HG02678 (cell line): ENCODE measurements around the gene NR3C1.

Experiments used
- ATAC-seq: cut with Tn5 transposase; IDR thresholded peaks from one replicate; pipeline ENCODE4 v1.9.1; 2021; ENCODE audit warnings: mild to moderate bottlenecking, moderate library complexity; ENCODE audit not compliant: unreplicated experiment

The NR3C1 gene

GRCh38 chr5:143372187-143372829 lies 31.2 kb downstream of the NR3C1 start:
- ATAC-seq: no peak

GRCh38 chr5:143370440-143370839 lies 33.0 kb downstream of the NR3C1 start:
- no peak for ATAC-seq

- no peak for ATAC-seq
Observed at GRCh38 chr5:143364061-143364460, 39.4 kb downstream of the NR3C1 start.

DNA sequence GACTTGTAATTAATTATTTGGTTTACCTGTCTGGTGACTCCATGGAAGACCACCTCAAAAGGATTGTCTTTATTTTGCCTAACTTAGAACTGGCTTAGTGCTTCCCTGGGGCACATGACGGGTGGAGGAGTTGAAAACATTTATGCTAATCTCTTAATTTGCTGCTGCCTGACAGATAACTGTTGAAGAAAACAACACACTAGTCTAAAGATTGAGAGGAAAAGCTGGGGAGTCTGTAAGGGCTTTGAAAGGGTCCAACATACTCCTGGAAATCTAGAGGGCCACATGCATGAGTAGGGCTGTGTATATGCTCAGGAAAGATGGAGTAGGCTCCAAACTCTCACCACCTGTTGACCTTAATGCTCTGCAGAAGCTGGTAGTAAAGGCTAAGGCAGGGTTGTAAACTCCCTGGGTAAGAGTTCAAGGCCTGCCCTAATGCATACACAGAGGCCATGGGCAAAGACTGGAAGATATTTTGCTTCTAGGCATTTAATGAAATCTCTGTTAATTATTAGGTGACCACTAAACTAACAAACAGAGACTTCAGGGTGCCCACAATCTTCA lies 40.7 kb downstream of the NR3C1 start:
- ATAC-seq: no peak

GRCh38 chr5:143361438-143361837 lies 42.0 kb downstream of the NR3C1 start:
- no peak for ATAC-seq

- no peak for ATAC-seq
Observed at GRCh38 chr5:143360755-143361154, 42.7 kb downstream of the NR3C1 start.

DNA sequence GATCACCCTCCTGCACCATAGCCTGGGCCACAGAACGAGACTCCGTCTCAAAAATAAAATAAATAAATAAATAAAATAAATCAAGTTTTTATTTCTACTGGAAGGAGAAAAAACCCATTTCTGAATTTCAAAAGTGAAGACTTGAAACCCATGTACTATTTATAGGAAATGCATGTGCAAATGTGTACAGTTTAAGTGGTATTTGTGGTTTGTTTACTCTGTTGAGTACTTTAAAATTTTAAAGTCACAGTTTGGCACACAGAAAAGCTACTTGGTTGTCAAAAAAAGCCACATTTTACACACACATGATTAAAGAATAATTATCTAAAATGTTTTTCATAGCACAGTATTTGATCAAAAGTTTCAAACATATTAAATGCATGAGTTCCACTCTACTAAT lies 43.6 kb downstream of the NR3C1 start:
- ATAC-seq: no peak

DNA sequence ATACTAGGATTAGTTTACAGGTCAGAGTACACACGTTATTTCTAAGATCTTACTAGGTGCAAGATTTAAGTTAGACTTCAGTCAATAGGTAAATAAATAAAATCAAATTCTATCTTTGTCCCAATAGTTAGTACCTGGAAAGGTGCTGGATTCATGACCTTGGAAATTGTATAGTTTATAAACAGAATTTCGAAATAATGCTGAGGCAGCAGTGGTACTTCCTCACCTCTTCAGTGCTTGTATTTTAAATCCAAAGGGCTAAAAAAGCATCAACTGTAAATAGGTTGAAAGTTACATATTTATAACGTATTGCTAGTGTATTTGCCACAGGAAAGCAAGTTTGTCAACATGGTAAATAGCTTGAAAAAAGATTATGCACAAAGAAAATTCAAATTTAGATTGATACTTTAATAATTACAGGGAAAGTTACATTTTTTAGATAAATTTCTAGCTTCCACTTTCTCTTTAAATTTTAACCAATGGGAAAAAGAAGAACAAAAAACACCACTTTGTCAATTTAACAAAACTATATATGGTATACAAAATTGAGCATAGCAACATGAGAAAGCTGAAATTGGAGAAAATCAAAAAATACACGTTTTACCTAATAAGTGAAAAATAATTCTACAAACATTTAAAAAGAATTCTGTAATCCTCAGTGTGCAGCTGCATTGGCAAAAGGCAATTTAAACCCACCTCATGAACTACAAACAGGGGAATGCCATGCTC lies 46.5 kb downstream of the NR3C1 start:
- no peak for ATAC-seq

DNA sequence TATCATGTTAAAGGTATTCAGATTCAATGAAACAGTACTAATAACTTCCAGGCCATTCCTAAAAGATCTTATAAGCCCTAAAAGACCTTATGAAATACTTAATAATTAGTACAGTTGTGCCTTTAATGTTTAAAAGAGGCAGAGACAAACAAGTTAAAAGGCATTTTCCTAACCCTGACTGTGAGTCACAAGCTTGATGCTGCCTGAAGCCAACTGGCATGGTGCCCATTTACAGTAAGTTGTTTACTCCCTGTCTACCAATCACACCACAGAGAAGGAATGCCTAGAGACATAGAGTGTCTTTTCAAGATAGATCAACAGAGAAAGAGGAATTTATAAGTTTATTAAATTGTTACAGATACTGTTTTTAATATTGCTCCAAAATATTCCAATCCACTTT lies 47.8 kb downstream of the NR3C1 start:
- no peak for ATAC-seq

- ATAC-seq: no peak
Observed at GRCh38 chr5:143354025-143354424, 49.5 kb downstream of the NR3C1 start.

- ATAC-seq: no peak
Observed at GRCh38 chr5:143352691-143353090, 50.8 kb downstream of the NR3C1 start.

DNA sequence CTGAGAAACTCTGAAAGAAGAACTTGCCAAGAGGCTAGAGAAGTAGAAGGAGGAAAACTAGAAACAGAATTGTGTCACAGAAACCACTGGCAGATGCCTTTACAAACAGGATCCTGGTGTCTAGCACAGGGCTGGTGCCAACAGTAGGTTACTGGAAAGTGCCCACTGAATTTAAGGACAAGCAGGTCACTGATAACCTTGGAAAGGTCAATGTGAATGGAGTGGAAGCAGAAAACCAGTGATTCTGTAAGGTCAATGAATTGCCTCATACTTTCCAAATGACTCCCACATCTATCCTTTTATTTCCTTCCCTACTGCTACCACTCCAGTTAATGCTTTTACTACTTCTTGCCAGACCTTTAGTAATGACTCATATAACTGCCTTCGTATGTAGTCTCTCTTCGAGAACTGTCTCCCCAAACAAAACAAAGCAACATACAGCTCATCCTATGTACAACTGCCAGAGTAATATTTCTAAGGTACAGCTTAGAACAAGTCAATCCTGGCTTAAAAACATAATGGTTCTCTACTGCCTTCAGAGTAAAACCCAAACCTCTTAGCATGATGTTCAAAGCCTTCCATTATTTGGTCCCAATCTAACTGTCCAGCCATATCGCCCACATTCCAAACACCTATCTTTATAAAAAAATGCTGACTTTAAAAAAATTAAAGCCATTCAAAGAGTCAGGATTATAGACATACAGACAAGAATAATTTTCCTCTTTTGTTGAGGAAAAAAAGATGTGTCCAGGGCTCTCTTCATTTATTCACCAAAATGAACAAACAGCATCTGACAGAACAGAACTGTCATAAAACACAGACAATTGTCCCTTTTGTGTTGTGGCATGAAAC lies 52.5 kb downstream of the NR3C1 start:
- ATAC-seq: no peak

DNA sequence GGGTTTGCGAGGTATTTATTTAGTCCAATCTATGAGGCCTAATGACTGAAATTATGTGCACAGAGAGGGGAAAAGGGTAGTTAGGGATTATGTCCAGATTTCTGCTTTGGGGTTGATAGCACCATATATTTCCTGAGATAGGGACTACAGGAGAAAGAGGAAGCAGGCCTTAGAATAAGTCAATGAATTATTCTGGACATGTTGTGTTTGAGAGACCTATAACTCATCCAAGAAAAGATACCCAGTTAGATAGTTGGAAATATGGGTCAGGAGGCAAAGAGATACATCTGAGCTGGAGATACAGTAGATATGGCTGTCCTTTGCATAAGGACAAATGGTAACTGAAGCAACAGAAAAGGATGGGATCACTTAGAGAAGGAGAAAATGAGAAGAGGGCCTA lies 53.1 kb downstream of the NR3C1 start:
- no peak for ATAC-seq

DNA sequence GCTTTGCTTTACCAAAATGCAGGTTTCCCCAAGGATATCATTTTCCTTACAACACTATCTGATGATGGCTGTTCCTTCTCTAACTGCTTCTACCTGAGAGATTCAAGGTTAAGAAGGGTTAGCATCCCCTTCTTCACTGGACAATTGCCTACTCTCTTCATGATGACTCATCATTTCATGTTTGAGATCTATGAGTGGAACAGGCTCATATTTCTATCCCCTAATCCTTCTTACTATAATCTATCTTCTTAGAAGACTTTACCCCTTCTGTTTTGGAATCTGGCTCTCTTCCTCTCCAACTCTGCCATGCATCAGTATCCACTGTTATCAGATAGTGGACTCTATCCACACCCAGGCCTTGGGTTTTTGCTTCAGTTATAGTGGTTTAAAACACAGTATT lies 54.3 kb downstream of the NR3C1 start:
- no peak for ATAC-seq

DNA sequence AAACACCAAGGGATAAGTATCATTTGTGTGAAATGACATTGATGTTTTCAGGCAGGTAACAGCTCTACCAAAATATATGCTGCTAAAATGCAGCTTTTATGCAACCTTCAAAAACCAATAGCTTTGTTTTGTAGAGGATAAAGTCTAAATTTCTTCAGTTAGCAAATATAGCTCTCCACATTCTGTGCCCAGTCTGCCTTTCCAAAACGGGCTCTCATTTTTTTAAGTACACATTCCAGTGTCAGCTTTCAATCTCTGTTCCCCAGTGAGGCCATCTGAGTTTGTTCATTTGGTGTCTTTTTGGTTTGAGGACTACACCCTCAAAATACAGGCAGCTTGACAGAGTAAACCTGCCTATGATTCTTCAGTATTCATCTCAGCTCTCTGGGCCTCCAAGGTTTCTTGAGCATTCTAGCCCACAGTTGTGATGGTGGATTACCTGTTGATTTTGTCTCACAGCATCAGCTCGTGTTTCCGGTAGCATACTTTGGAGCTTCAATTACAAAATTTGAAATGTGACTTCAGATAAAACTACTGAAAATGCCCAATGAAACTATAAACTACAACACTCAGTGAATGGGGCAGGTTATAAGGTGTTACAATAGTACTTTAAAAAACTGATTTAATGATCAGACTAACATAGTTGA lies 55.7 kb downstream of the NR3C1 start:
- no peak for ATAC-seq

DNA sequence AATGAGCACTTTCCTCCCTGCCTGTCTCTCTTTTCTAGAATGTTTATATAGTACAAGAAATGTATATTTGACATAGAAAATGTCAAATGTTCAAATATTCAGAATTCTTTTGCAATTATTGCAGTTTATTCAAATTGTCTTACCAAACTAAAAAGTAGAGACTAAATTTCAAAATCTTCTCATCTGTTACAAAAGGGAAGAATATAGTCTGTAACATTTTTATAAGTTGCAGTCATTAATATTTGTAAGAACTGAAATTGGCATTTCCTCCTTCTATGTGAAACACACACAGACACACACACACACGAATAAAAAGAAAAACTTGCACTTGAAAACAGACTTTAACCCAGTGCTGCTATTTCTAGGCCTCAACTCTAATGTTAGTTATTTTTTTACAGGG lies 56.4 kb downstream of the NR3C1 start:
- no peak for ATAC-seq

GRCh38 chr5:143345671-143346440 lies 57.6 kb downstream of the NR3C1 start:
- ATAC-seq: no peak

DNA sequence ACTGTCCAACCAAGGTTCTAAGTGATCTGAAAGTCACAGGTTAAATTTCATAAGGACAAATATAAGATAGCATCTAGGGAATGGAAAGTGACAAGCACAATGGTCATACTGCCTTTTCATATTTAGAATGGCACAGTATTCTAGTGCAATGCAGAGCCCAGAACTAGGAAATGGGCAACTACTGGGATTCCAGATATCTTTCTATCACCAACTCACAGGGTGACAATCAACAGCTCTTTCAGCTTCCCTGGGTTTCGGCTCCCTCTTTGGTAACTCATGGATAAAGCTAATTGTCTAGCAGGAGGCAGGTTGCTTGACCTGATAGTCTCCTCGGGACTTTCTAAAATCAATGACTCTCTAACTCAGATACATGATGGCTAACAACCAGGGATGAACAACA lies 60.4 kb downstream of the NR3C1 start:
- ATAC-seq: no peak

DNA sequence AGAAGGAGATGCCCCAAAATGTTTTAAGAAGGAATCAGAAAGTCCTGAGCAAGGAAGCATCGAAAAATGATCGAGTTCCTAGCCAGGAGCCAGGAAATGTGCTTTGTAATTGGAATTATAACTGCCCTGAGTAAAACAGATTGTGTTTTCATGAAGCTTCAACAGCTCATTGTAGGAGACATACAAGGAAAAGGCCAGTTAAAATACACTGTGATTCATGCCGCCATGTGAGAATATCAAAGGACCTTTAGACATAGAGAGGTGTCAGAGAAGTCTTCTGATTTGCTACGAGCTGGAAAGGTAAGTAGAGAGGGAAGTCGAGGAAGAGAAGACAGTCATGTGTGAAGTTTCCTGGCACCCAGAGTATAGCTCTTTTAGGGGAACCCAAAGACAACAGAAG lies 60.9 kb downstream of the NR3C1 start:
- no peak for ATAC-seq

GRCh38 chr5:143341807-143342570 lies 61.5 kb downstream of the NR3C1 start:
- ATAC-seq: no peak
